Limb (tissue), 2 donors: ENCODE results near the gene ZNF862.
"Not testable (repeated sequence)": the region's sequence is repeated elsewhere in the genome, so short reads cannot be mapped to it uniquely, and the experiment has no call there.

ENCODE experiments used
- DNase-seq, 2 donors: peaks; one replicate each; pipeline ENCODE4 v3.0.0-alpha.2; 2016; ENCODE audit errors: extremely low spot score in 2 of 2

Gene ZNF862

GRCh38 chr7:149824748-149825566, 13.2 kb upstream of the ZNF862 start:
- no peak for DNase-seq

- no peak for DNase-seq
These were observed 12.4 kb upstream of the ZNF862 start for GRCh38 chr7:149825567-149826343.

- DNase-seq, result peak in 1 of 2 donors; percentile 26
These were observed 11.7 kb upstream of the ZNF862 start for GRCh38 chr7:149826344-149827088.

GRCh38 chr7:149827089-149827981, 10.8 kb upstream of the ZNF862 start:
- peak in 1 of 2 donors; percentile 30 for DNase-seq

- DNase-seq, result no peak
These were observed 9.5 kb upstream of the ZNF862 start for GRCh38 chr7:149828357-149829309.

- not testable (repeated sequence) for DNase-seq
These were observed 7.6 kb upstream of the ZNF862 start for GRCh38 chr7:149830527-149830926.

- DNase-seq, result no peak
These were observed 7.0 kb upstream of the ZNF862 start for GRCh38 chr7:149830997-149831740.

GRCh38 chr7:149831741-149832219, 6.4 kb upstream of the ZNF862 start:
- DNase-seq, result no peak

GRCh38 chr7:149832332-149833041, 5.7 kb upstream of the ZNF862 start:
- no peak for DNase-seq

GRCh38 chr7:149833495-149834130, 4.6 kb upstream of the ZNF862 start:
- no peak for DNase-seq

- DNase-seq, result no peak
These were observed 3.6 kb upstream of the ZNF862 start for GRCh38 chr7:149834601-149835000.

GRCh38 chr7:149836434-149836833, 1.7 kb upstream of the ZNF862 start:
- DNase-seq, result no peak

- no peak for DNase-seq
These were observed 481 bp upstream of the ZNF862 start for GRCh38 chr7:149837564-149838223.

GRCh38 chr7:149838992-149839408, 825 bp downstream of the ZNF862 start:
- DNase-seq, result no peak

- no peak for DNase-seq
These were observed 1.8 kb downstream of the ZNF862 start for GRCh38 chr7:149839933-149840332.

- DNase-seq, result no peak
These were observed 5.4 kb downstream of the ZNF862 start for GRCh38 chr7:149843566-149843965.

GRCh38 chr7:149844445-149844844, 6.3 kb downstream of the ZNF862 start:
- DNase-seq, result no peak
